Measurements from ENCODE around the gene SPRR2G.

GRCh38 chr1:153152481-153152880 is 1.8 kb upstream of the SPRR2G start:
- TF ChIP-seq FOXM1 (IDR thresholded peaks at IDR 0.05; ENCODE audit: borderline replicate concordance, low read depth) (no peak), MAX (IDR thresholded peaks at IDR 0.05) (no peak), TAF1 (IDR thresholded peaks at IDR 0.05; ENCODE audit: low read depth) (no peak), CEBPB (IDR thresholded peaks at IDR 0.05) (no peak), REST (IDR thresholded peaks at IDR 0.05; ENCODE audit: low read depth) (no peak), TCF12 (IDR thresholded peaks at IDR 0.05; ENCODE audit: low read depth) (no peak)

All from Ishikawa (cell line).